Measurements from ENCODE around the gene EMC9. TPM values are rescaled to one million over a fixed set of nuclear protein-coding genes. Genes with fewer than 3 reads are reported as not detected.

Gene EMC9
- total and polyA plus RNA-seq, 8 donors: 13.5 to 24.3 (median 22.5) TPM

- Histone ChIP-seq H3K4me1 (peaks cover 4 to 25% of the 10 kb centered on the region in 2 donors), H3K4me3 (no peak overlapping the region), H3K27me3 (no peaks in the 10 kb centered on the region), H3K9me3 (no peaks in the 10 kb centered on the region), H3K27ac (no peak overlapping the region), H3K36me3 (no peaks in the 10 kb centered on the region)
- intact Hi-C loops (cut with DNase I): loop anchor here in 1 of 2 donors (10.0 kb wide), 1 partner anchor 75 kb away; no protein-coding TSS in a partner anchor
- DNase-seq (no peak), ATAC-seq (no peak)
- no peak for TF ChIP-seq CTCF (IDR thresholded peaks at IDR 0.05)
These were observed 51.5 kb downstream of the EMC9 start for GRCh38 chr14:24089890-24090289.

Small RNA genes lying within 50 kb of the gene (microRNA-seq; reads per million reads assigned to microRNA genes)
- gene MIR7703: 0 to 0.27 reads per million in 2 donors

Other genes starting within 250 kb of the EMC9 start
Only the 30 nearest of the 31 such genes appear.
- 10 to 100 TPM; 28.1 to 36.5 TPM for gene DHRS4, start 187.8 kb downstream of the EMC9 start, total RNA-seq
- 10 to 100 TPM; 34.5 to 41.4 (median 39.1) TPM for gene DHRS4, start 187.8 kb downstream of the EMC9 start, polyA plus RNA-seq (ENCODE audit: insufficient read length in 6 of 6)
- gene DHRS4L2, start 152.7 kb downstream of the EMC9 start, total RNA-seq: 10 to 100 TPM; 13.8 to 24.9 TPM
- 10 to 100 TPM; 26.1 to 32.8 (median 27.3) TPM for gene DHRS4L2, start 152.7 kb downstream of the EMC9 start, polyA plus RNA-seq (ENCODE audit: insufficient read length in 6 of 6)
- gene CARMIL3, start 89.6 kb downstream of the EMC9 start, total RNA-seq: 1 to 10 TPM; 1.0 to 2.3 TPM
- 1 to 10 TPM; 1.1 to 2.3 (median 1.4) TPM for gene CARMIL3, start 89.6 kb downstream of the EMC9 start, polyA plus RNA-seq (ENCODE audit: insufficient read length in 6 of 6)
- gene CPNE6, start 70.0 kb downstream of the EMC9 start, total RNA-seq: not detected
- gene CPNE6, start 70.0 kb downstream of the EMC9 start, polyA plus RNA-seq (ENCODE audit: insufficient read length in 6 of 6): under 1 TPM in 1 of 6 donors, not detected in 5; 0.12 TPM
- gene PCK2, start 47.3 kb downstream of the EMC9 start, total RNA-seq: 10 to 100 TPM; 36.5 to 61.3 TPM
- 10 to 100 TPM; 12.9 to 18.9 (median 15.7) TPM for gene PCK2, start 47.3 kb downstream of the EMC9 start, polyA plus RNA-seq (ENCODE audit: insufficient read length in 6 of 6)
- gene DCAF11, start 26.8 kb downstream of the EMC9 start, total RNA-seq: 10 to 100 TPM; 56.4 to 65.1 TPM
- gene DCAF11, start 26.8 kb downstream of the EMC9 start, polyA plus RNA-seq (ENCODE audit: insufficient read length in 6 of 6): 10 to 100 TPM; 60.6 to 76.3 (median 67.6) TPM
- gene NRL, start 26.6 kb downstream of the EMC9 start, total RNA-seq: 1 to 10 TPM; 1.6 to 2.7 TPM
- 1 to 10 TPM in 5 of 6 donors, under 1 TPM in 1; 0.97 to 1.8 (median 1.4) TPM for gene NRL, start 26.6 kb downstream of the EMC9 start, polyA plus RNA-seq (ENCODE audit: insufficient read length in 6 of 6)
- under 1 TPM; 0.68 to 0.76 TPM for gene FITM1, start 10.9 kb downstream of the EMC9 start, total RNA-seq
- gene FITM1, start 10.9 kb downstream of the EMC9 start, polyA plus RNA-seq (ENCODE audit: insufficient read length in 6 of 6): 1 to 10 TPM in 4 of 6 donors, under 1 TPM in 2; 0.77 to 1.5 (median 1.0) TPM
- 100 to 1,000 TPM; 190 to 203 TPM for gene PSME1, start 5.4 kb downstream of the EMC9 start, total RNA-seq
- 100 to 1,000 TPM; 189 to 236 (median 221) TPM for gene PSME1, start 5.4 kb downstream of the EMC9 start, polyA plus RNA-seq (ENCODE audit: insufficient read length in 6 of 6)
- 100 to 1,000 TPM; 134 to 224 TPM for gene PSME2, start 5.0 kb upstream of the EMC9 start, total RNA-seq
- gene PSME2, start 5.0 kb upstream of the EMC9 start, polyA plus RNA-seq (ENCODE audit: insufficient read length in 6 of 6): 100 to 1,000 TPM; 126 to 164 (median 159) TPM
- 10 to 100 TPM; 49.3 to 61.5 TPM for gene RNF31, start 5.9 kb upstream of the EMC9 start, total RNA-seq
- gene RNF31, start 5.9 kb upstream of the EMC9 start, polyA plus RNA-seq (ENCODE audit: insufficient read length in 6 of 6): 10 to 100 TPM; 42.4 to 69.9 (median 54.6) TPM
- 100 to 1,000 TPM in 1 of 2 donors, 10 to 100 TPM in 1; 95.6 to 131 TPM for gene IRF9, start 19.7 kb upstream of the EMC9 start, total RNA-seq
- 10 to 100 TPM; 53.4 to 69.9 (median 61.2) TPM for gene IRF9, start 19.7 kb upstream of the EMC9 start, polyA plus RNA-seq (ENCODE audit: insufficient read length in 6 of 6)
- gene REC8, start 30.5 kb upstream of the EMC9 start, total RNA-seq: 10 to 100 TPM; 27.0 to 31.6 TPM
- 10 to 100 TPM; 38.5 to 66.0 (median 44.3) TPM for gene REC8, start 30.5 kb upstream of the EMC9 start, polyA plus RNA-seq (ENCODE audit: insufficient read length in 6 of 6)
- gene IPO4, start 47.2 kb upstream of the EMC9 start, total RNA-seq: 10 to 100 TPM; 25.0 to 62.4 TPM
- gene IPO4, start 47.2 kb upstream of the EMC9 start, polyA plus RNA-seq (ENCODE audit: insufficient read length in 6 of 6): 10 to 100 TPM; 22.6 to 39.5 (median 29.0) TPM
- gene TM9SF1, start 53.9 kb upstream of the EMC9 start, total RNA-seq: 10 to 100 TPM; 64.9 to 72.5 TPM
- gene TM9SF1, start 53.9 kb upstream of the EMC9 start, polyA plus RNA-seq (ENCODE audit: insufficient read length in 6 of 6): 10 to 100 TPM; 28.1 to 37.6 (median 32.4) TPM
- under 1 TPM; 0.37 to 0.55 TPM for gene TSSK4, start 64.1 kb upstream of the EMC9 start, total RNA-seq
- 10 to 100 TPM in 5 of 6 donors, 1 to 10 TPM in 1; 9.6 to 16.1 (median 13.7) TPM for gene TSSK4, start 64.1 kb upstream of the EMC9 start, polyA plus RNA-seq (ENCODE audit: insufficient read length in 6 of 6)
- 10 to 100 TPM; 35.0 to 46.7 TPM for gene CHMP4A, start 71.9 kb upstream of the EMC9 start, total RNA-seq
- gene CHMP4A, start 71.9 kb upstream of the EMC9 start, polyA plus RNA-seq (ENCODE audit: insufficient read length in 6 of 6): 10 to 100 TPM; 52.8 to 64.6 (median 58.8) TPM
- 10 to 100 TPM; 12.4 to 13.8 TPM for gene MDP1, start 74.5 kb upstream of the EMC9 start, total RNA-seq
- gene MDP1, start 74.5 kb upstream of the EMC9 start, polyA plus RNA-seq (ENCODE audit: insufficient read length in 6 of 6): 10 to 100 TPM in 5 of 6 donors, 1 to 10 TPM in 1; 9.8 to 19.4 (median 11.7) TPM
- gene NEDD8, start 90.8 kb upstream of the EMC9 start, total RNA-seq: 100 to 1,000 TPM; 162 to 163 TPM
- 100 to 1,000 TPM; 185 to 219 (median 203) TPM for gene NEDD8, start 90.8 kb upstream of the EMC9 start, polyA plus RNA-seq (ENCODE audit: insufficient read length in 6 of 6)
- gene GMPR2, start 91.3 kb upstream of the EMC9 start, total RNA-seq: 10 to 100 TPM; 63.6 to 69.6 TPM
- gene GMPR2, start 91.3 kb upstream of the EMC9 start, polyA plus RNA-seq (ENCODE audit: insufficient read length in 6 of 6): 100 to 1,000 TPM in 4 of 6 donors, 10 to 100 TPM in 2; 96.6 to 117 (median 114) TPM
- gene TINF2, start 101.0 kb upstream of the EMC9 start, total RNA-seq: 100 to 1,000 TPM; 105 to 110 TPM
- gene TINF2, start 101.0 kb upstream of the EMC9 start, polyA plus RNA-seq (ENCODE audit: insufficient read length in 6 of 6): 10 to 100 TPM; 52.2 to 67.0 (median 58.3) TPM
- 1 to 10 TPM; 7.6 to 9.6 TPM for gene TGM1, start 121.6 kb upstream of the EMC9 start, total RNA-seq
- 1 to 10 TPM; 2.6 to 4.3 (median 3.2) TPM for gene TGM1, start 121.6 kb upstream of the EMC9 start, polyA plus RNA-seq (ENCODE audit: insufficient read length in 6 of 6)
- gene RABGGTA, start 130.0 kb upstream of the EMC9 start, total RNA-seq: 10 to 100 TPM; 49.3 to 53.3 TPM
- gene RABGGTA, start 130.0 kb upstream of the EMC9 start, polyA plus RNA-seq (ENCODE audit: insufficient read length in 6 of 6): 10 to 100 TPM; 20.2 to 28.7 (median 25.6) TPM
- gene DHRS1, start 158.2 kb upstream of the EMC9 start, total RNA-seq: 10 to 100 TPM; 24.9 to 50.2 TPM
- 10 to 100 TPM; 37.7 to 55.5 (median 42.6) TPM for gene DHRS1, start 158.2 kb upstream of the EMC9 start, polyA plus RNA-seq (ENCODE audit: insufficient read length in 6 of 6)
- gene NOP9, start 158.3 kb upstream of the EMC9 start, total RNA-seq: 10 to 100 TPM; 22.4 to 24.8 TPM
- 10 to 100 TPM; 22.4 to 28.4 (median 26.0) TPM for gene NOP9, start 158.3 kb upstream of the EMC9 start, polyA plus RNA-seq (ENCODE audit: insufficient read length in 6 of 6)
- 10 to 100 TPM in 1 of 2 donors, 1 to 10 TPM in 1; 9.2 to 22.7 TPM for gene CIDEB, start 166.4 kb upstream of the EMC9 start, total RNA-seq
- 10 to 100 TPM in 5 of 6 donors, 1 to 10 TPM in 1; 9.5 to 14.8 (median 13.9) TPM for gene CIDEB, start 166.4 kb upstream of the EMC9 start, polyA plus RNA-seq (ENCODE audit: insufficient read length in 6 of 6)
- gene LTB4R2, start 168.5 kb upstream of the EMC9 start, total RNA-seq: 1 to 10 TPM; 4.5 to 6.3 TPM
- 1 to 10 TPM; 4.0 to 5.9 (median 5.6) TPM for gene LTB4R2, start 168.5 kb upstream of the EMC9 start, polyA plus RNA-seq (ENCODE audit: insufficient read length in 6 of 6)
- gene LTB4R, start 169.9 kb upstream of the EMC9 start, total RNA-seq: 10 to 100 TPM in 1 of 2 donors, 1 to 10 TPM in 1; 5.9 to 26.1 TPM
- 1 to 10 TPM; 5.3 to 7.7 (median 6.5) TPM for gene LTB4R, start 169.9 kb upstream of the EMC9 start, polyA plus RNA-seq (ENCODE audit: insufficient read length in 6 of 6)
- 10 to 100 TPM; 38.2 to 45.2 TPM for gene ADCY4, start 193.5 kb upstream of the EMC9 start, total RNA-seq
- 10 to 100 TPM; 25.7 to 48.5 (median 32.2) TPM for gene ADCY4, start 193.5 kb upstream of the EMC9 start, polyA plus RNA-seq (ENCODE audit: insufficient read length in 6 of 6)
- 10 to 100 TPM; 16.1 to 26.3 TPM for gene RIPK3, start 198.4 kb upstream of the EMC9 start, total RNA-seq
- 1 to 10 TPM; 2.4 to 3.8 (median 3.0) TPM for gene RIPK3, start 198.4 kb upstream of the EMC9 start, polyA plus RNA-seq (ENCODE audit: insufficient read length in 6 of 6)